Smooth muscle cell (in vitro differentiated cells): ENCODE results near the gene ELAPOR1. TPM values are rescaled to one million over a fixed set of nuclear protein-coding genes. Genes with fewer than 3 reads are reported as not detected.
A peak's percentile ranks its signal among the peaks of the same experiment; 100 is the strongest.

Experiments used
- DNase-seq: peaks from one replicate; lab custom pipeline; 2025; ENCODE audit not compliant: unreplicated experiment; lab: John Stamatoyannopoulos, UW
- H2AFZ ChIP-seq: fragments of 200-600 bp; sonication (generic); 2 replicates; pipeline ENCODE4 v1.6.0; 2016; ENCODE audit warnings: antibody characterized with exemption, low read depth, mild to moderate bottlenecking
- H3F3A ChIP-seq: fragments of 200-600 bp; sonication (generic); 2 replicates; pipeline ENCODE4 v1.6.0; 2017; ENCODE audit warnings: antibody characterized with exemption, low read depth
- H3K27ac ChIP-seq: fragments of 200-600 bp; sonication (generic); 2 replicates; pipeline ENCODE4 v1.5.1; 2016; ENCODE audit warnings: low read depth, mild to moderate bottlenecking
- H3K27me3 ChIP-seq: fragments of 200-600 bp; sonication (generic); 2 replicates; pipeline ENCODE4 v1.6.1; 2016; ENCODE audit warnings: low read depth, mild to moderate bottlenecking
- H3K36me3 ChIP-seq: fragments of 200-600 bp; sonication (generic); 2 replicates; pipeline ENCODE4 v1.5.1; 2016; ENCODE audit warnings: low read depth
- H3K4me1 ChIP-seq: fragments of 200-600 bp; sonication (generic); 2 replicates; pipeline ENCODE4 v1.5.1; 2016; ENCODE audit warnings: low read depth
- H3K4me2 ChIP-seq: fragments of 200-600 bp; sonication (generic); 2 replicates; pipeline ENCODE4 v1.6.0; 2016; ENCODE audit warnings: mild to moderate bottlenecking
- H3K4me3 ChIP-seq: fragments of 200-600 bp; sonication (generic); 2 replicates; pipeline ENCODE4 v1.5.1; 2016; ENCODE audit warnings: mild to moderate bottlenecking
- H3K79me2 ChIP-seq: fragments of 200-600 bp; sonication (generic); 2 replicates; pipeline ENCODE4 v1.6.0; 2016; ENCODE audit warnings: low read depth, mild to moderate bottlenecking
- H3K9ac ChIP-seq: fragments of 200-600 bp; sonication (generic); 2 replicates; pipeline ENCODE4 v1.6.0; 2016; ENCODE audit warnings: low read depth
- H3K9me3 ChIP-seq: fragments of 200-600 bp; sonication (generic); replicated peaks from 2 replicates; pipeline ENCODE4 v1.5.1; 2016; ENCODE audit warnings: low read depth
- H4K20me1 ChIP-seq: fragments of 200-600 bp; sonication (generic); 2 replicates; pipeline ENCODE4 v1.6.0; 2016; ENCODE audit warnings: low read depth
- CTCF ChIP-seq: fragments of 200-600 bp; sonication (generic); IDR thresholded peaks from 2 replicates; pipeline ENCODE4 v1.5.1; 2017; ENCODE audit warnings: borderline replicate concordance, mild to moderate bottlenecking, antibody characterized with exemption; ENCODE audit not compliant: insufficient read depth, poor library complexity, severe bottlenecking
- WGBS: methylation state at CpG from one replicate; pipeline ENCODE4 v1.1.7; 2016; ENCODE audit warnings: low lambda C conversion rate; 5-methylcytosine and 5-hydroxymethylcytosine counted together
- polyA plus RNA-seq: library from polyadenylated mRNA; unstranded; fragments of >200 nt; fragmentation: Nextera tagmentation; extraction: Ambion mirVana; gene quantifications from 2 replicates; pipeline ENCODE4 v1.2.1, GENCODE V29; 2016
- total RNA-seq: library from RNA; depleted of rRNA; stranded (reverse); fragments of >200 nt; gene quantifications from 2 replicates; pipeline ENCODE4 v1.2.3, GENCODE V29; 2014

Gene ELAPOR1
- total and polyA plus RNA-seq, 2 experiments from 2014 or later = 3.5 TPM

- H3K4me2 ChIP-seq = no peak overlapping the region
- H3K4me1 ChIP-seq = peaks cover 6% of the 10 kb centered on the region
- no peaks in the 10 kb centered on the region for H3K36me3 ChIP-seq
- H3K9me3 ChIP-seq = no peaks in the 10 kb centered on the region
- H3K79me2 ChIP-seq = no peaks in the 10 kb centered on the region
- no peak overlapping the region for H3K27ac ChIP-seq
- TF ChIP-seq CTCF = no peak
- H4K20me1 ChIP-seq = no peaks in the 10 kb centered on the region
- H3K27me3 ChIP-seq = no peaks in the 10 kb centered on the region
- H3F3A ChIP-seq = peaks cover 16% of the 10 kb centered on the region
- no peak overlapping the region for H2AFZ ChIP-seq
- H3K9ac ChIP-seq = no peak overlapping the region
- DNase-seq = no peak
- WGBS = 92% methylated on average over 7 of the region's 7 CpGs
- H3K4me3 ChIP-seq = no peak overlapping the region
Measured at GRCh38 chr1:109160071-109160840, 46.3 kb downstream of the ELAPOR1 start.

- Histone ChIP-seq H3K4me3 (no peak overlapping the region), H3K79me2 (no peaks in the 10 kb centered on the region), H3K4me1 (peaks cover 6% of the 10 kb centered on the region), H3K27ac (peak overlapping the region; percentile 52), H3K4me2 (peak overlapping the region; percentile 72), H3K36me3 (no peaks in the 10 kb centered on the region), H3K9ac (no peak overlapping the region), H3K27me3 (no peaks in the 10 kb centered on the region), H3F3A (peaks cover 19% of the 10 kb centered on the region), H2AFZ (peak overlapping the region; percentile 71), H3K9me3 (no peaks in the 10 kb centered on the region), H4K20me1 (no peaks in the 10 kb centered on the region)
- 63% methylated on average over 12 of the region's 12 CpGs for WGBS
- no peak for TF ChIP-seq CTCF
- DNase-seq = no peak
Measured at GRCh38 chr1:109161858-109162606, 48.1 kb downstream of the ELAPOR1 start.

- H3K9me3 ChIP-seq = no peaks in the 10 kb centered on the region
- TF ChIP-seq CTCF = no peak
- H3F3A ChIP-seq = peaks cover 19% of the 10 kb centered on the region
- peak overlapping the region; percentile 52 for H3K27ac ChIP-seq
- DNase-seq = no peak
- no peak overlapping the region for H3K9ac ChIP-seq
- no peak overlapping the region for H3K4me3 ChIP-seq
- no peaks in the 10 kb centered on the region for H3K36me3 ChIP-seq
- H3K4me2 ChIP-seq = peak overlapping the region; percentile 72
- H2AFZ ChIP-seq = peak overlapping the region; percentile 10
- no peaks in the 10 kb centered on the region for H4K20me1 ChIP-seq
- no peaks in the 10 kb centered on the region for H3K27me3 ChIP-seq
- no peaks in the 10 kb centered on the region for H3K79me2 ChIP-seq
- H3K4me1 ChIP-seq = peaks cover 12% of the 10 kb centered on the region
Measured at GRCh38 chr1:109162626-109163025, 48.7 kb downstream of the ELAPOR1 start.
